HG03095 (cell line): Measurements from ENCODE around the gene PRKG1.

Experiments used
- ATAC-seq: cut with Tn5 transposase; IDR thresholded peaks from one replicate; pipeline ENCODE4 v1.9.1; 2021; ENCODE audit warnings: moderate library complexity; ENCODE audit not compliant: unreplicated experiment

PRKG1 gene

GRCh38 chr10:51479711-51480110 is 405.4 kb downstream of the PRKG1 start:
- ATAC-seq, result no peak

- no peak for ATAC-seq
Measured at GRCh38 chr10:51485668-51486067, 411.4 kb downstream of the PRKG1 start.

- no peak for ATAC-seq
Measured at GRCh38 chr10:51487576-51487975, 413.3 kb downstream of the PRKG1 start.

- ATAC-seq, result no peak
Measured at GRCh38 chr10:51488766-51489408, 414.6 kb downstream of the PRKG1 start.

GRCh38 chr10:51498424-51498823 is 424.1 kb downstream of the PRKG1 start:
- no peak for ATAC-seq

GRCh38 chr10:51501396-51501795 is 427.1 kb downstream of the PRKG1 start:
- ATAC-seq, result no peak

- ATAC-seq, result no peak
Measured at GRCh38 chr10:51502124-51502523, 427.8 kb downstream of the PRKG1 start.

- ATAC-seq, result no peak
Measured at GRCh38 chr10:51503378-51503777, 429.1 kb downstream of the PRKG1 start.

GRCh38 chr10:51507476-51507875 is 433.2 kb downstream of the PRKG1 start:
- ATAC-seq, result no peak

GRCh38 chr10:51508156-51508555 is 433.9 kb downstream of the PRKG1 start:
- no peak for ATAC-seq

GRCh38 chr10:51510231-51510630 is 435.9 kb downstream of the PRKG1 start:
- ATAC-seq, result no peak

- ATAC-seq, result no peak
Measured at GRCh38 chr10:51521605-51522004, 447.3 kb downstream of the PRKG1 start.

GRCh38 chr10:51522858-51523257 is 448.6 kb downstream of the PRKG1 start:
- ATAC-seq, result no peak

- ATAC-seq, result no peak
Measured at GRCh38 chr10:51523440-51523839, 449.2 kb downstream of the PRKG1 start.

GRCh38 chr10:51524041-51524440 is 449.8 kb downstream of the PRKG1 start:
- no peak for ATAC-seq

- ATAC-seq, result no peak
Measured at GRCh38 chr10:51527522-51528219, 453.4 kb downstream of the PRKG1 start.

- no peak for ATAC-seq
Measured at GRCh38 chr10:51528527-51528926, 454.2 kb downstream of the PRKG1 start.

GRCh38 chr10:51530541-51530940 is 456.3 kb downstream of the PRKG1 start:
- ATAC-seq, result no peak

- no peak for ATAC-seq
Measured at GRCh38 chr10:51532044-51532443, 457.8 kb downstream of the PRKG1 start.

GRCh38 chr10:51542853-51543252 is 468.6 kb downstream of the PRKG1 start:
- ATAC-seq, result no peak

GRCh38 chr10:51544933-51545332 is 470.6 kb downstream of the PRKG1 start:
- no peak for ATAC-seq

GRCh38 chr10:51547941-51548340 is 473.7 kb downstream of the PRKG1 start:
- ATAC-seq, result no peak

GRCh38 chr10:51552879-51553278 is 478.6 kb downstream of the PRKG1 start:
- no peak for ATAC-seq
